CD4-positive, alpha-beta T cell treated with Interleukin-4 for 4 hours (primary cell): ENCODE results near the gene MESD.

Source experiments
- DNase-seq: peaks from one replicate; pipeline ENCODE4 v3.0.0-alpha.2; 2020

Gene MESD

DNA sequence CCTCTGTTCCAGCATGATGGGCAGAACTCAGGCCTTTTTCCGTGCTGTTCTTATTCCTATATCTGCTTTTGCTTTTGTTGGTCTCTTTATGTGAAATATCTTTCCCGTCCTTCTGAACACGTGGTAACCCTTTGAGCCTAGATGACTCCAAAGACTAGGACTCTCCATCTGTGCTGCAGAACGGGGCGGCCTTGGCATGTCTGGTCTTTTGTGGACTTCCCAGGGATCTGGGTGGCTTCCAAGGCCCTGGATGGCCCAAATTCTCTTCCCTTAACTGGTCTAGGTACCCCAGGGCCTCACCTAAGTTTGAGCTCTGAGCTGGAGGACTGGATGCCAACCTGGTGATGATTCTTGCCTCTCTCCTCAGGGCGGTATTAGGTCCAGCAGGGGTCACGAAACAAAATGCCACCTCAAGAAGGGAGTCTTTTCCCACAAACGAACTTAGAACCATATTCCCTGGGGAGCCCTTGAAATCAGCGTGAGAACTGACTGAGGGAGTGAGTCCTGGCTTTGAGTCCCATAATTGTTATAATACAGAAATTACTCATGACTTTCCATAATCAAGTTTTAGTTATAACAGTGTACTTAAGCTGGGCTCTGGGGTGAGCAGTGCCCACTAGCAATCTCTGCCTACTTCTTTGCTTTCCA is 25.0 kb upstream of the MESD start:
- DNase-seq = no peak

- DNase-seq = no peak
Measured at GRCh38 chr15:81013396-81013929, 23.8 kb upstream of the MESD start.

GRCh38 chr15:81012588-81012987 is 23.0 kb upstream of the MESD start:
- DNase-seq = no peak

GRCh38 chr15:81011593-81011992 is 22.0 kb upstream of the MESD start:
- DNase-seq = no peak

DNA sequence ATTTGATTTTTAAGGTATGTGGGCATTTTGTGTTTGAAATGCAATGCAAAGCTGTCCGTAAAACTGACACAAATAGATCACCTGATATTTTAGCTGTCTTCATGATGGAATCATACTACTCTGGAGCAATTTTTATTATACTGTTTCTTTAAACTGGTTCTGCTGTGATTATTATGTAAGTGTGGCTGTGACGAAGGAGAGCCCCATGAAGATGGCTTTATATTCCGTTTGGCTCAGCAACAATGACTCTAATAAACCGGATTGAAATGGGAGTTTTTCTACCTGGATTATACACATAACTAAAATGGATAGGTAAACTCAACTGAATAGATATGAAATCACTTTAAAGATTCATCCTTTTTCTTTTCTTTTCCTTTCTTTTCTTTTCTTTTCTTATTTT is 20.5 kb upstream of the MESD start:
- DNase-seq = no peak

- no peak for DNase-seq
Measured at GRCh38 chr15:81008312-81008711, 18.7 kb upstream of the MESD start.

GRCh38 chr15:81007428-81008064 is 17.9 kb upstream of the MESD start:
- no peak for DNase-seq

DNA sequence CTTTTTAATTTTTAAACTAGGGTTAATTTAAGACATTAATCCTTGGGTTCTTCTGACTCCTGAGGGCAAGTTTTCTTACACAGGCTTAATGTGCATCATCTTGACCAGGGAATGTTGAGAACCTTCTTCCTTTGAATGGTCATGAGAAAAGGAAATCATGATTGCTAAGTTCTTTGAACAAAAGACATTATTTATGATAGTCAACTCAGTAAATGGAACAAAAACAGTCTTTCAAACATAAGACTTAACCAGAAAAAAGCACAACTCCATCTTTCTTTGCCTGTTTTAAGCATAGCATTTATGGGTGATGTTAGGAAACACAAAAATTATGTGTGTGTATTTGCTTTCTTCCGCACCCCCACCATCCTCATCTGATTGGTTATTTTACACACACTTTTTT is 16.5 kb upstream of the MESD start:
- DNase-seq = no peak

DNA sequence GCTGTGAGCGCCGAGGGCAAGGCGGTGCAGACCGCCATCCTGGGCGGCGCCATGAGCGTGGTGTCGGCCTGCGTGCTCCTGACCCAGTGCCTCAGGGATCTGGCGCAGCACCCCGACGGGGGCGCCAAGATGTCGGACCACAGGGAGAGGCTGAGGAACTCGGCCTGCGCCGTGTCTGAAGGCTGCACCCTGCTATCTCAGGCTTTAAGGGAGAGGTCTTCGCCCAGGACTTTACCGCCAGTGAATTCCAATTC is 13.4 kb upstream of the MESD start:
- DNase-seq = no peak

DNA sequence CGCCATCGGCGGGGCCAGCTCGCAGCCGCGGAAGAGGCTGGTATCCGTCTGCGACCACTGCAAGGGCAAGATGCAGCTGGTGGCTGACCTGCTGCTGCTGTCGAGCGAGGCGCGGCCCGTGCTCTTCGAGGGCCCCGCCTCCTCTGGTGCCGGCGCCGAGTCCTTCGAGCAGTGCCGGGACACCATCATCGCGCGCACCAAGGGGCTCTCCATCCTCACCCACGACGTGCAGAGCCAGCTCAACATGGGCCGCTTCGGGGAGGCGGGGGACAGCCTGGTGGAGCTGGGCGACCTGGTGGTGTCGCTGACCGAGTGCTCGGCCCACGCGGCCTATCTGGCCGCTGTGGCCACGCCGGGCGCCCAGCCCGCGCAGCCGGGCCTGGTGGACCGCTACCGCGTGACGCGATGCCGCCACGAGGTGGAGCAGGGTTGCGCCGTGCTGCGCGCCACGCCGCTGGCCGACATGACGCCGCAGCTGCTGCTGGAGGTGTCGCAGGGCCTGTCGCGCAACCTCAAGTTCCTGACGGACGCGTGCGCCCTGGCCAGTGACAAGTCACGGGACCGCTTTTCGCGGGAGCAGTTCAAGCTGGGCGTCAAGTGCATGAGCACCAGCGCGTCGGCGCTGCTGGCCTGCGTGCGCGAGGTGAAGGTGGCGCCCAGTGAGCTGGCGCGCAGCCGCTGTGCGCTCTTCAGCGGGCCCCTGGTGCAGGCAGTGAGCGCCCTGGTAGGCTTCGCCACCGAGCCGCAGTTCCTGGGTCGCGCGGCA is 12.9 kb upstream of the MESD start:
- DNase-seq = no peak

DNA sequence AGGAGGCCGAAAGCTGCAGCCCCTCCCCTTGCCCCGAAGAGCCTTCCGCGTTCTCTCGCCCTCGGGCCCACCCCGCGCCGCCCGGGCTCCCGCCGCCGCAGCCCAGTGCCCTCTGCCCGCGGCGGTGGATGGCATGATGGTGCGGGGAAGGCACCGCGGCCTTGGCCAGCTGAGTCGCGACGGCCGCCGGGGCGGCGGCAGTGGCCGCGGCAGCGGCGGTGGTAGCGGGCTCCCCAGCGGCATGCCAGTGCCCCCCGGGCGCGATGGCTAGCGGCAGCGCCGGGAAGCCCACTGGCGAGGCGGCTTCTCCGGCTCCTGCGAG is 12.4 kb upstream of the MESD start:
- DNase-seq = no peak

DNA sequence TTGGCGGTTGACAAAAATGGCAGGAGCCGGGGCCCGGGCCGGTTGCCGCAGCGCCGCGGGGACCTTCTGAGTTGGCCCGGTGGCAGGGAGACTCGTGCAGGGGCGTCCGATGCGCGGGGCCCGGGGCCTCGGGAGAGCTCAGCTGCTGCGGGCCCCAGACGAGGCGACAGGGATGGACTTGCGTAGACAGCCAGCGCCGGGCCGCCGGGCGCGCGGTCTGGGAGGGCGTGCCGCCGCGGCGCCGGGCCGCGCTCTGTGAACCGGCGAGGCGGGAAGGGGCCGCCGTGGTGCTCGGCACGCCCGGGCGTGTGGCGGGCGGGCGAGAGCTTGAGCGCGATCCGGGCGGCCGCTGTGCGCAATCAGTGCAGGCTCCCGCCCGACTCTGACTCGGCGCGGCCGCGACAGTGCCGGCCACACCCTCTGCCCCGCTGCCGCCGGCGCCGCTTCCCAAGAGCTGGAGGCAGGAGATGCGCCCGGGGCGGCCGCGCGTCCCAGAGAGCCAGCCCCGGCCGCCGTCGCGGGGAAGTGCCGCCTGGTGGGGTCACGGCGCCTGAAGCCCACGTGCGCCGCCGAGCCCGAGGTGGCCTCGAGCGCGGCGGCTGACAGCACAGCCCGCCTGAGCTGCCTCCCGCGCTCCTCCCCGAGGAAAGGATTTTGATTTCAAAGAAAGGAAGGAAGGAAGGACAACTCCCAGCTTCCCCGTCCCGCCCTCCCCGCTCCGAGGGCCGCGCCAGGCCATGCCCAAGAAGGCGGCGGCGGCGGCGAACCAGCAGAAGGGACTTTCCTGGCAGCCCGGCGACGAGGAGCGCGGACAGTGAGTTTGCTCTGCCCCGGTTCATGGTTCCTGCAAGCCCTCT is 11.8 kb upstream of the MESD start:
- DNase-seq = peak; percentile 53

DNA sequence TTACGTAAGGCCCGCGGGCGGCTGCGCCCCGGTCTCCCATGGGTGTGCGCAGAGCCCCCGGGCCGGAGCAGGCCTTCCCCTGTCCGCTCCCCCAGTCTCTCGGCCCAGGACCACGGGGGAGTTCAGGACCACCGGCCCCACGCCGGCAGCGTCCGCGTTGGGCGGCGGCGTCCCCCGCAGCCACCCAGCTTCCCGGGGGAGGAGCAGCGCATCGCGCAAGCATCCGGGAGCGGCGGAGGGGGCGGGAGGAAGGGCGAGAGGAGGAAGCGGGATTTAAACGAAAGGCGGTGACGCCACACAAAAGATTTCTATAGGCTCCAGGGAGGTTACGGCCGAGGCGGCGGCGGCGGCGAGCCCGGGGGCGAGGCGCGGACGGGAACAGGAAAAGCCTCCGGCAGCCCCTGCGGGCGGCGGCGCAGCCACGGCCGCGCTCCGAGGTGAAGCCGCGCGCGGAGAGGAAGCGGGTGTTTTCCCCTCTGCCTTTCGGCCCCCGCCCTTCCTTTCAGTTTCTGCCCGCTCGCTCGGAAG is 11.1 kb upstream of the MESD start, which contains the start of gene TLNRD1:
TSS of gene TLNRD1 (plus strand) at position 300 of the 528 bp plus-strand sequence. CDS start 1,349 bp downstream, outside the sequence.
- DNase-seq = peak; percentile 88

GRCh38 chr15:81000144-81000623 is 10.6 kb upstream of the MESD start:
- no peak for DNase-seq

DNA sequence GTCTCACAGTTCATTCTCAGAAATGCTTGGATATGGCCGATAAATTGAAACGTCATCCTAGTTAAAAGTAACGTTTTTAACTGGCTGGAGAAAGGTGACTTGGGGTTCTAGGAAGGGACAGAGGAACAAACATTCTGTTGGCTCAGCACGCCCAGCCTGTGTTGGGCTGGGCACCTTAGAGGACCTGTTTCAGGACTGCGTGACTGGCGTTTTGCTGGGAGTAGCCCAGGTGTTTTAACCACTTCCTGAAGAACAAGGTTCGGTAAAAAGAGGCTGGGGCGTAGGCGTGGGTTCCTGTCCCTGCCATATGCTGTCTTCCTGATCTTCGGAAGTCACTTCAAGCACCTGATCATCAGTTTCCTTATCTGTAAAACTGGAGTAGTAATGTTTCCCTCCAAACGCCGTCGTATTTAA is 10.0 kb upstream of the MESD start:
- peak; percentile 68 for DNase-seq

DNA sequence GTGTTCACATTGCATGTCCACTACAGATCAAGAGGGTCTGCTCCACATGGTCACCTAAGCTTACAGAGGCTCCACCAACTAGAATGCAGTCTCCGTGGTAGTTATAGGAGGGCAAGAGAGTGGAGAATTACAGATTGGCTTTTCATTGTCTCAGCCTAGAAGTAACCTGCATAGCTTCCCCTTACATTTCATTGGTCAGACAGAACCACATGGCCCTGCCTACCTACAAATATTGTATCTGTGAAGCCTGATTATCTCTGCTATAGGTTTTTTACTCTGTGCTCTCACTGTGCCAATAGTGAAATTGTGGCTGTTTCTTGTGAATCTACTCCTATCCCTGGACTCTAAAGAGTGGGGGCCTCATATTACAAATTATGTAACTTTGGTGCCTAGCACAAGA is 8.6 kb upstream of the MESD start:
- no peak for DNase-seq

DNA sequence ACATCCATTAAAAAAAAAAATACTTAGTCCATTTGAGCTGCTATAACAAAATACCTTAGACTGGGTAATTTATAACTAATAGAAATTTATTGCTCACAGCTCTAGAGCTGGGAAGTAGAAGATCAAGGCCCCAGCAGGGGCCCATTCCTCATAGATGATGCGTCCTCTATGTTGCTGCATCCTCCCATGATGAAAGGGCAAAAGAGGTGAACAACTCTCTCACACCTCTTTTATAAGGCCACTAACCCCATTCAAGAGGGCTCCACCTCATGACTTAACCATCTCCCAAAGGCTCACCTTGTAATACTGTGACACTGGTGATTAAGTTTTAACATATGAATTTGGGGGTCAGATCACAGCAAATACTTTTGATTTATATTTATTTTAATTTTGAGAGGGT is 8.1 kb upstream of the MESD start:
- DNase-seq = no peak

DNA sequence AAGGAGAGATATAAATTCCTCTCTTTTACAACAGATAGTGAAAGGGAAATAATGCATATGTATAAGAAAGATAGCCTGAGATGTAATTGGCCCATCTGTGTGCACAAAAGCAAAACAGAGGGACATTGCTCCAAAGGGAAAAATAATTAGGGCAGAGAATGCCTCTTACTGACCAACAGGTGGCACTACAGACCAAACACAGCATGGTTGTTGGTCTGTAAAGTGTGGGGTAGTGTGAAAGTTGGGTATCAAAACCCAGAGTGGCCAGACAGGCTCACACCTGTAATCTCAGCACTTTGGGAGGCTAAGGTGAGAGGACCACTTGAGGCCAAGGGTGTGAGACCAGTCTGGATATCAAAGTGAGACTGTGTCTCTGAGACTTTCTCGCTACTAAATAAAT is 6.6 kb upstream of the MESD start:
- no peak for DNase-seq

GRCh38 chr15:80992441-80992840 is 2.8 kb upstream of the MESD start:
- DNase-seq = no peak

DNA sequence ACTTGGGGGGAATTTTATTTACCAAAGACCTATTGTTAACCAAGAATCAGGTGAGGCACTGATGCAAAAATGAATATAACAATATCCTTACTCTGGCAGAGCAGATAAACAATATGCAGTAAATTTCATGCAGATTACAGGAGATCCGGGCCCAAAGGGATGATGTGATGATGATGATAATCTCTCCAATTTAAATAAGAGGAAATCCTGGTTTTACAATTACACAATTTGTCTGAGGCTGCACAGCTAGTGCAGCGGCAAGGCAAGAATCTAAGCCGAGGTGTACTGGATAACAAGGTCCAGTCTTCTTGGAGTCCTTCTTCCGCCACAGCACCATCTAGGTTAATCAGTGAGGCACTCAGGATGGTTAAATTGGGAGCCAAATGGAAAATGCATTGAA is 2.4 kb upstream of the MESD start:
- no peak for DNase-seq

DNA sequence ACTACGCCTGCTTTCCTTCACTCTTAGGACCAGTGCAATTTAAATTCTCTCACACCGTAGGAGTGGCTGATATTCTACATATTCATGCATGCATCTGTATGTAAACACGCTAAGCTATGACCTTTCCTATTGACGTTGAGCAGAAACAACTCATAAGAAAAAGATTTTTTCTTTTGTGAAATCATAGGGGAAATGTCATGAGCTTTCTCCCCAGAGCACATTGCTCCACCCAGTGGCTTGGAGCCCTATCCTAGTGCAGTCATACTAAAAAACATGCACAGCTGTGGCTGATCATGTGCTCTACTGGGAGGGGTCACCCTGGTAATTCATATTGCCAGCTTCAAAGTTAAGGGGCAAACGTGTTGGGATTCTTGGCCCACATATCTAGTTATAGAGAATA is 1.8 kb upstream of the MESD start:
- DNase-seq = peak; percentile 30

DNA sequence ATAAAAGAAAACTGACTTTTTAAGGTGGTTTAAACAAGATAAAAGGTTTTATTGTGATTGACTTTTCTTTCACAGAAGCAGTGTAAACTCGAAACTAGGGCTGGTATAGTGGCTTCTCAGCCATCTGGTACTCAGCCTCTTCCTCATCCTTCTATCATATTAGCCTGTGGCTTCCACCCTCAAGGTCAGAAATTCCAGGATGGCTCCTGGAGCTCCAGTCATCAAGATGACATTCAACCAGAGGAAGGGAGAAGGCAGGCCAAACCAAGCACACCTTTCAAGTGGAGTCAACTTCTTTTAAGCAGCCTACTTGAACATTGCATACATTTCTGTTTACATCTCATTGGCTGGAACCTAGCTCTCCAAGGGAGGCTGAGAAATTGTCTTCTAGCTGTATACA is 1.3 kb upstream of the MESD start:
- DNase-seq = no peak

GRCh38 chr15:80989081-80989517 is 520 bp downstream of the MESD start:
- no peak for DNase-seq
